ENCODE results near the gene OR2T10. TPM values are rescaled to one million over a fixed set of nuclear protein-coding genes. Genes with fewer than 3 reads are reported as not detected.

Gene OR2T10
- total RNA-seq, 2 donors from 2014 or later = not detected

Other genes starting within 250 kb of the OR2T10 start
- not detected for gene OR14C36, start 248.9 kb downstream of the OR2T10 start, total RNA-seq
- gene OR2T4, start 236.0 kb downstream of the OR2T10 start, total RNA-seq = not detected
- gene OR2T6, start 222.0 kb downstream of the OR2T10 start, total RNA-seq = not detected
- gene OR2T1, start 194.7 kb downstream of the OR2T10 start, total RNA-seq = not detected
- not detected for gene OR2T2, start 152.1 kb downstream of the OR2T10 start, total RNA-seq
- not detected for gene OR2T3, start 124.3 kb downstream of the OR2T10 start, total RNA-seq
- not detected for gene OR2T5, start 109.1 kb downstream of the OR2T10 start, total RNA-seq
- gene OR2G6, start 89.6 kb downstream of the OR2T10 start, total RNA-seq = not detected
- gene OR2T29, start 34.9 kb downstream of the OR2T10 start, total RNA-seq = not detected
- gene OR2T34, start 22.9 kb downstream of the OR2T10 start, total RNA-seq = not detected
- gene OR2T11, start 37.4 kb upstream of the OR2T10 start, total RNA-seq = not detected
- not detected for gene OR2T35, start 47.6 kb upstream of the OR2T10 start, total RNA-seq
- gene OR2T27, start 57.8 kb upstream of the OR2T10 start, total RNA-seq = not detected
- gene OR14I1, start 105.1 kb upstream of the OR2T10 start, total RNA-seq = not detected
- not detected for gene LYPD8, start 158.1 kb upstream of the OR2T10 start, total RNA-seq
- 10 to 100 TPM; 23.1 to 25.3 TPM for gene SH3BP5L, start 228.2 kb upstream of the OR2T10 start, total RNA-seq
- 10 to 100 TPM; 42.2 to 47.6 TPM for gene ZNF672, start 240.5 kb upstream of the OR2T10 start, total RNA-seq